Type B pancreatic cell (in vitro differentiated cells): ENCODE results near the gene CAPN12. TPM values are rescaled to one million over a fixed set of nuclear protein-coding genes. Genes with fewer than 3 reads are reported as not detected.
"Not testable (repeated sequence)": the region's sequence is repeated elsewhere in the genome, so short reads cannot be mapped to it uniquely, and the experiment has no call there.

Experiments used
- DNase-seq: peaks from one replicate; pipeline ENCODE4 v3.0.0; 2021; ENCODE audit warnings: mixed read lengths; ENCODE audit not compliant: unreplicated experiment; ENCODE audit errors: extremely low spot score
- H3K27ac Mint-ChIP-seq: 2 replicates; pipeline ENCODE4 v1.8.0; 2021; ENCODE audit warnings: mild to moderate bottlenecking, mixed read lengths
- H3K27me3 Mint-ChIP-seq: 2 replicates; pipeline ENCODE4 v1.8.0; 2021; ENCODE audit warnings: mixed read lengths
- H3K36me3 Mint-ChIP-seq: 2 replicates; pipeline ENCODE4 v1.8.0; 2021; ENCODE audit warnings: mixed read lengths
- H3K4me1 Mint-ChIP-seq: one replicate; pipeline ENCODE4 v1.8.0; 2021; ENCODE audit warnings: mixed read lengths; ENCODE audit not compliant: unreplicated experiment
- H3K4me3 Mint-ChIP-seq: 2 replicates; pipeline ENCODE4 v1.8.0; 2021; ENCODE audit warnings: mild to moderate bottlenecking, mixed read lengths
- H3K9me3 Mint-ChIP-seq: 2 replicates; pipeline ENCODE4 v1.8.0; 2021; ENCODE audit warnings: mixed read lengths
- CTCF ChIP-seq: fragments of 200-600 bp; sonication (generic); conservative IDR thresholded peaks from 2 replicates; pipeline ENCODE4 v1.5.0; 2021; ENCODE audit warnings: antibody characterized with exemption, mild to moderate bottlenecking
- total RNA-seq: library from RNA; stranded (reverse); gene quantifications from 2 replicates; pipeline ENCODE4 v1.2.1, GENCODE V29; 2021; ENCODE audit warnings: low replicate concordance

The CAPN12 gene
- total RNA-seq, 1 donor from 2014 or later, result 3.0 TPM

- no peaks in the 10 kb centered on the region for H3K27me3 Mint-ChIP-seq
- peak; percentile 78 for DNase-seq
Measured at GRCh38 chr19:38769635-38770211, 25.4 kb upstream of the CAPN12 start.

DNA sequence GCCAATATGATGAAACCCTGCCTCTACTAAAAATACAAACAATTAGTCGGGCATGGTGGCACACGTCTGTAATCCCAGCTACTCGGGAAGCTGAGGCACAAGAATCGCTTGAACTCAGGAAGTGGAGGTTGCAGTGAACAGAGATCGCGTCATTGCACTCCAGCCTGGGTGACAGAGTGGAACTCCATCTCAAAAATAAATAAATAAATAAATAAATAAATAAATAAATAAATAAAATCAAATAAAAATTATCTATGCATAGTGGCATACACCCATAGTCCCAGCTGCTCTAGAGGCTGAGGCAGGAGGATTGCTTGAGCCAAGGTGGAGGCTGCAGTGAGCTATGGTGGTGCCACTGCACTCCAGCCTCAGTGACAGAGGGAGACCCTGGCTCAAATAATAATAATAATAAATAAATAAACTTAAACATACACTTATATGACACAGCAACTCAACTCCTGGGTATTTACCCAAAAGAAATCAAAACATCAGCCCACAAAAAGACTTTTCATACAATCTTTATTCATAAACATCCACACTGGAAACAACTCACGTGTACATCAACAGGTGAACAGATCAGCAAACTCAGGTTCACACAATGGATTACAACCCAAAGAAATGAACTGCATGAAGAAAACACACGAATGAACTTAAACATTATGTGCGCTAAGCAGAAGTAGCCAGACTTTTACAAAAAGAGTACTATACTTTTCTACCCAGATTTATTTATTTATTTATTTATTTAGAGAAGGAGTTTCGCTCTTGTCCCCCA lies 22.2 kb upstream of the CAPN12 start:
- Mint-ChIP-seq H3K27me3 (no peaks in the 10 kb centered on the region), H3K4me3 (no peak overlapping the region), H3K9me3 (no peaks in the 10 kb centered on the region), H3K27ac (no peak overlapping the region), H3K4me1 (no peaks in the 10 kb centered on the region), H3K36me3 (no peaks in the 10 kb centered on the region)
- no peak for DNase-seq
- TF ChIP-seq CTCF, result no peak

More at GRCh38 chr19:38769635-38770211, 25.4 kb upstream of the CAPN12 start:
- H3K36me3 Mint-ChIP-seq, result no peaks in the 10 kb centered on the region
- TF ChIP-seq CTCF, result peak; percentile 84
- H3K4me3 Mint-ChIP-seq, result no peak overlapping the region
- H3K4me1 Mint-ChIP-seq, result no peaks in the 10 kb centered on the region
- no peaks in the 10 kb centered on the region for H3K9me3 Mint-ChIP-seq
- H3K27ac Mint-ChIP-seq, result no peak overlapping the region

DNA sequence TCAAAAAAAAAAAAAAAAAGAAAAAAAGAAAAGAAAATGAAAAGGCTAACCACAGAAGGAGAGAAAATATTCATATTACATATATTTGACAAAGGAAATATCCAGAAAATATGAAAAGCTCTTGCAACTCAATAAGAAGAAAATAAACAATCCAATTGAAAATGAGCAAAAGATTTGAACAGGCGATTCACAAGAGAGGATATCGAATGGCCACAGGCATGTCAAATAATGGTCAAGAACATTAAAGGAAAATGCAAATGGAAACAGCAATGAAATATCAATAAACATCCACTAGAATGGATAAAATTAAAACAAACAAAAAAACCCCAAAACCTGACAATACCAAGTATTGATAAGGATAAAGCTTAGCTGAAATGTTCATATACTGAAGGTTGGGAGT lies 20.9 kb upstream of the CAPN12 start:
- TF ChIP-seq CTCF, result no peak
- H3K4me1 Mint-ChIP-seq, result no peaks in the 10 kb centered on the region
- H3K27me3 Mint-ChIP-seq, result no peaks in the 10 kb centered on the region
- DNase-seq, result no peak
- H3K36me3 Mint-ChIP-seq, result no peaks in the 10 kb centered on the region
- H3K27ac Mint-ChIP-seq, result no peak overlapping the region
- no peaks in the 10 kb centered on the region for H3K9me3 Mint-ChIP-seq
- H3K4me3 Mint-ChIP-seq, result no peak overlapping the region

DNA sequence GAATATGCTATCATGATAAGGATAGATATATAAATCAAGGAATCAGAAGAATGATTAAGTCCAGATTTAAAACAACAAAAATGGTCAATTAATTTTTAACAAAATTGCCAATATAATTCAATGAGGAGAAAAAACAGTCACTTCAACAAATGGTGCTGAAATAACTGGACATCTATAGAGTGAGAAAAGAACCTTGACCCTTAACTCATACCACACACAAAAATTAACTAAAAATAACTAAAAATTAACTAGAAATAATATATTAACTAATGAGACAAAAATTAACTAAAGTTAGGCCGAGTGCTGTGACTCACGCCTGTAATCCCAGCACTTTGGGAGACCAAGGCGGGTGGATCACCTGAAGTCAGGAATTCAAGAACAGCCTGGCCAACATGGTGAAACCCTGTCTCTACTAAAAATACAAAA lies 19.5 kb upstream of the CAPN12 start:
- H3K27ac Mint-ChIP-seq, result peak overlapping the region; percentile 18
- no peaks in the 10 kb centered on the region for H3K4me1 Mint-ChIP-seq
- H3K4me3 Mint-ChIP-seq, result no peak overlapping the region
- TF ChIP-seq CTCF, result no peak
- DNase-seq, result no peak
- H3K36me3 Mint-ChIP-seq, result no peaks in the 10 kb centered on the region
- H3K9me3 Mint-ChIP-seq, result no peaks in the 10 kb centered on the region
- no peaks in the 10 kb centered on the region for H3K27me3 Mint-ChIP-seq

DNA sequence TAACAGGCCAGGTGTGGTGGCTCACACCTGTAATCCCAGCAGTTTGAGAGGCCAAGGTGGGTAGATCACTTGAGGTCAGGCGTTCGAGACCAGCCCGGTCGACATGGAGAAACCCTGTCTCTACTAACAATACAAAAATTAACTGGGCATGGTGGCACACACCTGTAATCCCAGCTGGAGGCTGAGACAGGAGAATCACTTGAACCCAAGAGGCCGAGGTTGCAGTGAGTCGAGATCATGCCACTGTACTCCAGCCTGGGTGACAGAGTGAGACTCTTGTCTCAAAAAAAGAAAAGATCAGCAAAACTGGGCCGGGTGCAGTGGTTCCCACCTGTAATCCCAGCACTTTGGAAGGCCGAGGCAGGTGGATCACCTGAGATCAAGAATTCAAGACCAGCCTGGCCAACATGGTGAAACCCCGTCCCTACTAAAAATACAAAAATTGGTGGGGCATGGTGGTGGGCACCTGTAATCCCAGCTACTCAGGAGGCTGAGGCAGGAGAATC lies 17.7 kb upstream of the CAPN12 start:
- not testable (repeated sequence) for H3K27me3 Mint-ChIP-seq, DNase-seq, H3K4me1 Mint-ChIP-seq, H3K9me3 Mint-ChIP-seq, H3K36me3 Mint-ChIP-seq, H3K4me3 Mint-ChIP-seq, H3K27ac Mint-ChIP-seq

DNA sequence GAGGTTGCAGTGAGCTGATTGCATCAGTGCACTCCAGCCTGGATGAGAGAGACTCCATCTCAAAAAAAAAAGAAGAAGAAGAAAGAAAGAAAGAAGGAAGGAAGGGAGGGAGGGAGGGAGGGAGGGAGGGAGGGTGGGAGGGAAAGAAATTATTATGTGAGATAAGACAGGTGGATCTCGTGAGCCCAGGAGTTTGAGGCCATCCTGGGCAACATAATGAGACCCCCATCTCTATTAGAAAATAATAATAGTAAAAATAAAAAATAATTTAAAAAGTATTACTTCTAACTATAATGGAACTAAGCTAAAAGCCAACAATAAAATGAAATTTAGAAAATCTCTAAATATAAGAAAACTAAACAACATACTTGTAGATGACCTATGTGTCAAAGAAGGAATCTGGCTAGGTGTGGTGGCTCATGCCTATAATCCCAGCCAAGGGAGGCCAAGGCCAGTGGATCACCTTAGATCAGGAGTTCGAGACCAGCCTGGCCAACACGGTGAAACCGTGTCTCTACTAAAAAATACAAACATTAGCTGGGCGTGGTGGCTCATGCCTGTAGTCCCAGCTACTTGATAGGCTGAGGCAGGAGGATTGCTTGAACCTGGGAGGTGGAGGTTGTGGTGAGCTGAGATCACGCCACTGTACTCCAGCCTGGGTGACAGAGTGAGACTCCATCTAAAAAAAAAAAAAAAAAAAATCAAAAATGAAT lies 16.7 kb upstream of the CAPN12 start:
- not testable (repeated sequence) for H3K27me3 Mint-ChIP-seq, H3K36me3 Mint-ChIP-seq, H3K9me3 Mint-ChIP-seq

More for the DNA sequence above, 16.7 kb upstream of the CAPN12 start:
- not testable (repeated sequence) for DNase-seq, H3K4me1 Mint-ChIP-seq, H3K27ac Mint-ChIP-seq, H3K4me3 Mint-ChIP-seq
